HEK293 (cell line): Measurements from ENCODE around the gene PRRT1.

Experiments
- GLIS1 ChIP-seq: fragments of 450-650 bp; formaldehyde crosslinking; IDR thresholded peaks from 2 replicates; pipeline ENCODE4 v1.5.1; 2016; ENCODE audit warnings: missing biosample characterization, missing genetic modification characterization
- HIC1 ChIP-seq: fragments of 450-650 bp; formaldehyde crosslinking; IDR thresholded peaks from 2 replicates; pipeline ENCODE4 v1.5.1; 2016; ENCODE audit warnings: missing biosample characterization, missing genetic modification characterization
- KLF1 ChIP-seq: fragments of 450-650 bp; formaldehyde crosslinking; IDR thresholded peaks from 2 replicates; pipeline ENCODE4 v1.5.1; 2016; ENCODE audit warnings: missing biosample characterization, missing genetic modification characterization
- KLF10 ChIP-seq: fragments of 450-650 bp; IDR thresholded peaks from 2 replicates; pipeline ENCODE4 v1.5.1; 2018; ENCODE audit warnings: missing biosample characterization, mild to moderate bottlenecking, missing genetic modification characterization
- KLF17 ChIP-seq: fragments of 450-650 bp; formaldehyde crosslinking; IDR thresholded peaks from 2 replicates; pipeline ENCODE4 v1.5.1; 2016; ENCODE audit warnings: missing biosample characterization, missing genetic modification characterization
- MEIS1 ChIP-seq: sonication (generic); formaldehyde crosslinking; IDR thresholded peaks from 2 replicates; pipeline ENCODE4 v1.8.1; 2022; ENCODE audit warnings: missing genetic modification reagents, mild to moderate bottlenecking, borderline replicate concordance
- SCRT1 ChIP-seq: fragments of 450-650 bp; formaldehyde crosslinking; IDR thresholded peaks from 2 replicates; pipeline ENCODE4 v1.5.1; 2016; ENCODE audit warnings: missing biosample characterization, missing genetic modification characterization, borderline replicate concordance
- SP3 ChIP-seq: fragments of 450-650 bp; formaldehyde crosslinking; IDR thresholded peaks from 2 replicates; pipeline ENCODE4 v1.5.1; 2016; ENCODE audit warnings: missing biosample characterization, missing genetic modification characterization
- SP7 ChIP-seq: fragments of 450-650 bp; formaldehyde crosslinking; IDR thresholded peaks from 2 replicates; pipeline ENCODE4 v1.5.1; 2016; ENCODE audit warnings: missing biosample characterization, missing genetic modification characterization
- ZBTB10 ChIP-seq: fragments of 450-650 bp; formaldehyde crosslinking; IDR thresholded peaks from 2 replicates; pipeline ENCODE4 v1.5.1; 2016; ENCODE audit warnings: missing biosample characterization, missing genetic modification characterization
- ZFHX2 ChIP-seq: fragments of 450-650 bp; formaldehyde crosslinking; conservative IDR thresholded peaks from 2 replicates; pipeline ENCODE4 v1.5.1; 2016; ENCODE audit warnings: missing biosample characterization, missing genetic modification characterization
- ZIC2 ChIP-seq: fragments of 450-650 bp; formaldehyde crosslinking; IDR thresholded peaks from 2 replicates; pipeline ENCODE4 v1.5.1; 2016; ENCODE audit warnings: missing biosample characterization, missing genetic modification characterization
- ZNF114 ChIP-seq: fragments of 450-650 bp; formaldehyde crosslinking; IDR thresholded peaks from 2 replicates; pipeline ENCODE4 v1.5.0; 2017; ENCODE audit warnings: missing biosample characterization, missing genetic modification characterization
- ZNF133 ChIP-seq: fragments of 450-650 bp; formaldehyde crosslinking; IDR thresholded peaks from 2 replicates; pipeline ENCODE4 v1.5.1; 2016; ENCODE audit warnings: missing biosample characterization, missing genetic modification characterization
- ZNF2 ChIP-seq: fragments of 450-650 bp; formaldehyde crosslinking; IDR thresholded peaks from 2 replicates; pipeline ENCODE4 v1.5.1; 2016; ENCODE audit warnings: missing biosample characterization, missing genetic modification characterization
- ZNF23 ChIP-seq: fragments of 450-650 bp; formaldehyde crosslinking; IDR thresholded peaks from 2 replicates; pipeline ENCODE4 v1.5.1; 2016; ENCODE audit warnings: missing biosample characterization, missing genetic modification characterization, borderline replicate concordance
- ZNF248 ChIP-seq: fragments of 450-650 bp; formaldehyde crosslinking; IDR thresholded peaks from 2 replicates; pipeline ENCODE4 v1.5.1; 2017; ENCODE audit warnings: missing biosample characterization, missing genetic modification characterization
- ZNF350 ChIP-seq: fragments of 450-650 bp; formaldehyde crosslinking; IDR thresholded peaks from 2 replicates; pipeline ENCODE4 v1.5.0; 2017; ENCODE audit warnings: missing biosample characterization, mild to moderate bottlenecking, missing genetic modification characterization
- ZNF362 ChIP-seq: fragments of 450-650 bp; formaldehyde crosslinking; IDR thresholded peaks from 2 replicates; pipeline ENCODE4 v1.5.1; 2016; ENCODE audit warnings: missing biosample characterization, missing genetic modification characterization
- ZNF366 ChIP-seq: fragments of 450-650 bp; formaldehyde crosslinking; conservative IDR thresholded peaks from 2 replicates; pipeline ENCODE4 v1.5.1; 2016; ENCODE audit warnings: missing biosample characterization, missing genetic modification characterization
- ZNF391 ChIP-seq: fragments of 450-650 bp; formaldehyde crosslinking; IDR thresholded peaks from 2 replicates; pipeline ENCODE4 v1.5.1; 2016; ENCODE audit warnings: low read depth, missing biosample characterization, missing genetic modification characterization, borderline replicate concordance
- ZNF404 ChIP-seq: fragments of 450-650 bp; formaldehyde crosslinking; IDR thresholded peaks from 2 replicates; pipeline ENCODE4 v1.5.1; 2017; ENCODE audit warnings: missing biosample characterization, missing genetic modification characterization
- ZNF501 ChIP-seq: fragments of 450-650 bp; formaldehyde crosslinking; IDR thresholded peaks from 2 replicates; pipeline ENCODE4 v1.5.1; 2016; ENCODE audit warnings: missing biosample characterization, missing genetic modification characterization
- ZNF514 ChIP-seq: fragments of 450-650 bp; formaldehyde crosslinking; IDR thresholded peaks from 2 replicates; pipeline ENCODE4 v1.5.1; 2016; ENCODE audit warnings: missing biosample characterization, missing genetic modification characterization
- ZNF610 ChIP-seq: fragments of 450-650 bp; formaldehyde crosslinking; IDR thresholded peaks from 2 replicates; pipeline ENCODE4 v1.5.1; 2016; ENCODE audit warnings: missing biosample characterization, missing genetic modification characterization, borderline replicate concordance
- ZNF701 ChIP-seq: fragments of 450-650 bp; formaldehyde crosslinking; IDR thresholded peaks from 2 replicates; pipeline ENCODE4 v1.5.1; 2016; ENCODE audit warnings: missing biosample characterization, missing genetic modification characterization
- ZNF704 ChIP-seq: fragments of 450-650 bp; formaldehyde crosslinking; IDR thresholded peaks from 2 replicates; pipeline ENCODE4 v1.5.1; 2016; ENCODE audit warnings: missing biosample characterization, missing genetic modification characterization
- ZNF76 ChIP-seq: fragments of 450-650 bp; formaldehyde crosslinking; IDR thresholded peaks from 2 replicates; pipeline ENCODE4; 2016; ENCODE audit warnings: low read depth, missing biosample characterization, missing genetic modification characterization, borderline replicate concordance
- ZNF776 ChIP-seq: fragments of 450-650 bp; formaldehyde crosslinking; IDR thresholded peaks from 2 replicates; pipeline ENCODE4 v1.5.0; 2017; ENCODE audit warnings: missing biosample characterization, missing genetic modification characterization, borderline replicate concordance
- ZSCAN23 ChIP-seq: fragments of 450-650 bp; formaldehyde crosslinking; IDR thresholded peaks from 2 replicates; pipeline ENCODE4 v1.5.1; 2016; ENCODE audit warnings: missing biosample characterization, missing genetic modification characterization
- ZSCAN30 ChIP-seq: fragments of 450-650 bp; IDR thresholded peaks from 2 replicates; pipeline ENCODE4 v1.5.1; 2018; ENCODE audit warnings: missing biosample characterization, mild to moderate bottlenecking, missing genetic modification characterization, moderate library complexity

Gene PRRT1

DNA sequence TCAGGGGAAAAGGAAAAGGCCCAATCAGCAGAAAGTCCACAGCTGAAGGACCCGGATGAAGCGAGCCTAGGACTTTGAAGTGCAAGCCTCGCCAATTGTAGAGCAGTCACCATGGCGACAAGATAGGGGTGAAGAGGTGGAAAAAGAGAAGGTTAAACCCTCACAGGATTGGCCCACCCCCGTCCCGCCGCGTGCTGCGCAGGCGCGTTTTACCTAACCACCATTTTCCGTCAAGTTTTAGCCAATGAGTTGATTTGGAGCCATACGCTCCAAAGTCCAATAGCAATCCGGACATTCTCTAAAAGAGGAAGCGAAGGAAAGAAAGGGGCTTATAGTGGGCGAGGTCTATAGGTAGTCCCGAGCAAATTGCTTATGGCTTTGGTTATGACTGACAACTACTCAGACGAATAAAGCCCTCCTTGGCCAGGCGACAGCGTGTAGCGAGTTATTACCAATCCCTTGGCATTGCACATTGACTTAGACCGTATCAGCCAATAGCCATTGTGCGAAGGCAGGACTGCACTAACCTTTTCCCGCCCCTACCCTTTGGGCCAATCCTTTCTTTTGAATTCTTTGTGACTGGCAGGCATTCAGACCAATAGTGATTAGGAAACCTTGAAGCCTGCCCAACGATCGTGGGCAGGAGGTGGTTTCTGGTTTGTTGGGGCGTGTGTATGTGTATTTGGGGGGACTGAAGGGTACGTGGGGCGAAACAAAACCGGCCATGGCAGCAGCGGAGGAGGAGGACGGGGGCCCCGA, 26.2 kb upstream of the PRRT1 start, which contains the start of gene RNF5 (continued):
- TF ChIP-seq ZNF133 (tag by site-specific recombination) (no peak), SP3 (peak; percentile 87), ZNF501 (no peak), ZSCAN30 (no peak), ZNF114 (tag by site-specific recombination) (no peak), ZSCAN23 (tag by site-specific recombination) (no peak), ZNF704 (tag by site-specific recombination) (no peak), ZNF366 (tag by site-specific recombination) (peak; percentile 100), ZNF248 (tag by site-specific recombination) (no peak), ZNF23 (tag by site-specific recombination) (no peak), SP7 (tag by site-specific recombination) (no peak), GLIS1 (tag by site-specific recombination) (no peak), MEIS1 (CRISPR knock-in tag) (no peak), SCRT1 (tag by site-specific recombination) (no peak), ZFHX2 (peak; percentile 84; the same call in 1 of the 2 replicates), KLF10 (no peak), HIC1 (tag by site-specific recombination) (peak; percentile 65; the same call in 1 of the 2 replicates), ZNF391 (no peak), ZNF404 (tag by site-specific recombination) (no peak), KLF1 (no peak), ZNF610 (no peak), ZNF2 (no peak), ZNF350 (tag by site-specific recombination) (no peak), ZNF362 (tag by site-specific recombination) (no peak), ZNF76 (tag by site-specific recombination) (no peak), ZIC2 (no peak), ZNF701 (tag by site-specific recombination) (no peak), KLF17 (tag by site-specific recombination) (no peak), ZBTB10 (tag by site-specific recombination) (no peak), ZNF776 (tag by site-specific recombination) (no peak), ZNF514 (no peak)
